Measurements from ENCODE around the gene CRYGA.
"Not testable (repeated sequence)": the region's sequence is repeated elsewhere in the genome, so short reads cannot be mapped to it uniquely, and the experiment has no call there.

CRYGA gene

GRCh38 chr2:208164951-208165755, 1.8 kb upstream of the CRYGA start:
- DNase-seq: no peak

DNA sequence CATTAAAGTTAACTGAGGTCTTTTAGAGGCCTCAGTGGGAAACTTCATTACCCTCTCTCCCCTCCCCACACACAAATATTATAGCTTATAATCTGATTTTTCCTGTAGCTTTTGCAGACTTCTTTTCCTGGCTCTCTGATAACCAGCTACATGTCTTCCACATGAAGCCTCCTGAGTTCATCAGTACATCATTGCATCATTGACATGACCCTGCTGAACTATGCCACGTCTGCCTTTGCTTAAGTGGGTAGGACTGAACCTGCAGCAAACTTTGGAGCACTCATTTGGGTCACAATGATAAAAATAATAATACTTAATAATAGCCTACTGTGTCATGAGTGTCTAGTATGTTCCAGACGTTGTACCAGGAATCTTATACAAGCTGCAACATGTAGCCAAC, 7.0 kb downstream of the CRYGA start:
- DNase-seq: no peak

GRCh38 chr2:208153156-208153555, 10.2 kb downstream of the CRYGA start:
- no peak for DNase-seq

GRCh38 chr2:208150956-208151355, 12.4 kb downstream of the CRYGA start:
- DNase-seq: no peak

DNA sequence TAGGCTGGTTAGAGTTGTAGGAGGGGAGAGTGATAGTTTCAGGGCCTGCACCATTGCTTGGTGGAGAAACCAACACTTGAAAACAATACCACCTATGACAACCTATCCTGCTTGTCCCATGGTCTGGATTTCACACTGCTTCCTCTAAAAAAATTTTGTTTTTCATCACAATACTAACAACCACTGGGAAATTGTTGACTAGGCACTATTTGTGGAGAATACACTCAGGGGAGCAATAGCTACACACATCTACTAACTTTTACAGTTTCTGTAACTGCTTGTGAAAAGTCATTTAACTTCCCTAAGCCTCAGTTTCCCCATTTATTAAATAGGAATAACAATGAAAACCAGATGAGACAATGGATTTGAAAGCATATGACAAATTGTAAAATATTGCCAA, 13.3 kb downstream of the CRYGA start:
- no peak for DNase-seq

DNA sequence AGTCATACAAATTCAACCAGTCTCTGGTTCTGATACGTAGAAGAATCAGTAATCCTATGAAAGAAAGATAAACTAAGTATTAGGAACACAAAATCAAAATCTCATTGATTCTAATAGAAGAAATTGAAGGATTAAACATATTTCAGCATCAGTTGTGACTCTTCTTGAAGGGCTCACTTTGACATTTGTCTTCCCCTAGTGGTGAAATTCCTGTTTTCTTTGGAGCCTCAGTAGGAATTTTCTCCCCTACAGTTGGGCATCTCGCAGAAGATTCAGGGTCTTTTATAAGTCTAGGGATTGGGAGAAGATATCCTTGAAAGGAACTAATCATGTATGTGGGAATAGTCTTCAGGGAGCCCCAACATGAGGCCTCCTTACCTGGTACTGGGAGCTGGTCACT, 14.6 kb downstream of the CRYGA start:
- DNase-seq: no peak

DNA sequence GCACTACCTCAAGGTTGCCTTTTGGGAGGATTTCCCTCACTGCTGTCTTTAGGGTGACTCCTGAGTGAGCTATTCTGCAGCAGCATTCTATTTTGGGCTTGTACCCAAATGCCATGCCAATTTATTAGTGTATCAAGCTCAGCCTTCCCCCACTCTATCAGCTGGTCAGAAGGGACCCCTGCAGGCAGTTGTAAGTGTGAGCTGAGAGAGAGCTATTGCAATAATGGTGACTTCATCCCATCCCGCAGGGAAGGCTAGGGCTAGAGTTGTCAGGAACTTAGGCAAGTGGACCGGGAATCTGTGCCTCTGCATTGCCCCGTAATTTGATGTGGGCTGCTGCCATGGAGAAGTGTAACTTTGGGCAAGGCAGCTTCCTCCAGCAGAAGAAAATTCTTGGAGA, 15.6 kb downstream of the CRYGA start:
- no peak for DNase-seq

DNA sequence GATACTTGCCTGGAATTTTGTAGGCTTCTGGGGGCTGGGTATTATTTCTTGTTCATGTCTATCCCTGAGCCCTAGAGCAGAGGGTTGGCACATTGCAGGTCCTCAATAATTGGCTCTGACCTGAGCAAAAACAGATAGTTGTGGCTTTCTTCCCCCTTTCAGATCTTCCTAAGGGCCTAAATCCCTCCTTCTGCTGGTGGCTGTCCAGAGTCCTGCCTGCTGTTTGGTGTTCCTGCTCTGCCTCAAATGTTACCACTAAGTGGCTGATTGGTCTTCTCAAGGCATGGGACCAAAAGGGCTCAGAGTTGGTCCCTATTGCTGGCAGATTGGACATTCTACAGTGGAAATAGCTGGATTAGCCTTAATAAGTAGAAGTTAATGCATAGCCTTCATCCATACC, 16.4 kb downstream of the CRYGA start:
- DNase-seq: no peak

- no peak for DNase-seq
Observed at GRCh38 chr2:208146006-208146405, 17.4 kb downstream of the CRYGA start, which contains the start of gene CRYGB. CRYGB (minus strand) TSS chr2:208146158; CDS start chr2:208146120, 38 bp downstream.

DNA sequence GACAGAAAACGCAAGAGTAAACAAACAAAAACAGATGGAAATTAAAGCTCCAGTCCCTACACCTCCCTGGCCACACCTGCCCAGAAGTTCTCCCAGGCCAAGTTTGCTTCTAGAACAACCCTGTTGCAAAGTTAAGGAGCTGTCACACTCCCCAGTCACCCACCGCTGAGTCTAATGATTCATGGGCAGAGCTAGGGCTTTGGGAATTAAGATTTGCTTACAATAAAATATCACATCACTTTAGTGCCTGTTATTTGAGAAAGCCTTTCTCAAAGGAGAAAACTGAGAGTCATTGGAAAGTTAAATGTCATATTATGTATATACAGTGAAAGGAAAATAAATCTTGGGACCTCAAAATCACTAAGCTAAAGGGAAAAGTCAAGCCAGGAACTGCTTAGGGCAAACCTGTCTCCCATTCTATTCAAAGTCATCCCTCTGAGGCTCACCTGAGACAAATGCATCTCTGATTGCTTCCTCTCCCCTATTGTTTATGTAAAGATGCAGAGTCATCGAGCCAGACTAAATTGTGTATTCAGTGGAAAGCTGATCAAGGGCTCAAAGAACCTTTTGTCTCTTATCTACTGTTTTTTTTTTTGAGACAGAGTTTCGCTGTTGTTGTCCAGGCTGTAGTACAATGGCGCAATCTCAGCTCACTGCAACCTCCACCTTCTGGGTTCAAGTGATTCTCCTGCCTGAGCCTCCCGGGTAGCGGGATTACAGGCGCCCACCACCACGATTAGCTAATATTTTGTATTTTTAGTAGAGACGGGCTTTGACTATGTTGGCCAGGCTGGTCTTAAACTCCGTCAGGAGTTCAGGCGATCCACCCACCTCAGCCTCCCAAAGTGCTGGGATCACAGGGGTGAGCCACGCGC, 20.2 kb downstream of the CRYGA start:
- no peak for DNase-seq

GRCh38 chr2:208142240-208142924, 21.0 kb downstream of the CRYGA start:
- no peak for DNase-seq

DNA sequence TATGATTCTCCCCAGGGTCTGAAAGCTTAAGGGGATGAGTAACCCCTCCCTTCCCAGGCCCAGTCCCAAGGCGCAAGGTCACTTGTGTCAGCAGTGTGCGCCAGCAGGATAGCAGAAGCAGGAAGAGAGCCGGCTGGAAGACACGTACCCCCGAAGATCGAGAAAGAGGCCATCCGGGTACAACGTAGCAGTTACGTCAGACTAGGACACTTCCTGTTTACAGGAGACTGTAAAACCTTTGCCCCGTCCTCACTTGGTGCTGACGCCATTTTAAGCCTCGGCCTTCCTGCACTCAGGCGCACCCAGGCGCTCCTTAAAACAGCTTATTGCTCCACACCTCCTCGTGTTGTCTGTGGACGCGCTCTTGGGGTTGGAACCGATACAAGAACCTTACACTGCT, 23.9 kb downstream of the CRYGA start:
- no peak for DNase-seq

DNA sequence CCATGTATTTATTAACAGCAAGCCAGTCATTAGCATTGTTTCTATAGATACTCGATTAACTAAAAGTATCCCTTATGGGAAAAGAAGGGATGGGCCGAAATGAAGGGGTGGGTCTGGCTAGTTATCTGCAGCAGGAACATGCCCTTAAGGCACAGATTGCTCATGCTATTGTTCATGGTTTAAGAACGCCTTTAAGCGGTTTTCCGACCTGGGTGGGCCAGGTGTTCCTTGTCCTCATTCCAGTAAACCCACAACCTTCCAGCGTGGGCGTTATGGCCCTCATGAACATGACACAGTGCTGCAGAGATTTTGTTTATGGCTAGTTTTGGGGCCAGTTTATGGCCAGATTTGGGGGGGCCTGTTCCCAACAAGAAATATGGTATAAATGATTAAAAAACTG, 25.1 kb downstream of the CRYGA start:
- not testable (repeated sequence) for DNase-seq

DNA sequence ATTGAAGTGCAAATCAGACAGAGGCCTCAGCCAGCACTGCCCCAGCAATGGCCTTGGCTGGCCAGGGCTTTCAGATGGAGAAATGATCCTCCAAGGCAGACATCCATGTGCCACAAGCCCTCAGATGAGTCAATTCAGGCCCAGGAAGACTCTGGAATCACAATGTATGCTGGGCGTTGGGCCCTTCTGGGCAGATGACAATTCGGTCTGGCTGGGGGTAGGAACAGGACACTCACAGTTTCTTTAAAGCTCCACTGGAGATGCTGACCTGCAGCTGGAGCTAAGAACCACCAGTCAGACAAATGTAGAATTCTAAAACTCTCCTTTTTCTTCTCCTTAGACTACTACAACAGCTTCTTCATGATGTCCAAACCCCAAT, 26.7 kb downstream of the CRYGA start:
- DNase-seq: no peak

DNA sequence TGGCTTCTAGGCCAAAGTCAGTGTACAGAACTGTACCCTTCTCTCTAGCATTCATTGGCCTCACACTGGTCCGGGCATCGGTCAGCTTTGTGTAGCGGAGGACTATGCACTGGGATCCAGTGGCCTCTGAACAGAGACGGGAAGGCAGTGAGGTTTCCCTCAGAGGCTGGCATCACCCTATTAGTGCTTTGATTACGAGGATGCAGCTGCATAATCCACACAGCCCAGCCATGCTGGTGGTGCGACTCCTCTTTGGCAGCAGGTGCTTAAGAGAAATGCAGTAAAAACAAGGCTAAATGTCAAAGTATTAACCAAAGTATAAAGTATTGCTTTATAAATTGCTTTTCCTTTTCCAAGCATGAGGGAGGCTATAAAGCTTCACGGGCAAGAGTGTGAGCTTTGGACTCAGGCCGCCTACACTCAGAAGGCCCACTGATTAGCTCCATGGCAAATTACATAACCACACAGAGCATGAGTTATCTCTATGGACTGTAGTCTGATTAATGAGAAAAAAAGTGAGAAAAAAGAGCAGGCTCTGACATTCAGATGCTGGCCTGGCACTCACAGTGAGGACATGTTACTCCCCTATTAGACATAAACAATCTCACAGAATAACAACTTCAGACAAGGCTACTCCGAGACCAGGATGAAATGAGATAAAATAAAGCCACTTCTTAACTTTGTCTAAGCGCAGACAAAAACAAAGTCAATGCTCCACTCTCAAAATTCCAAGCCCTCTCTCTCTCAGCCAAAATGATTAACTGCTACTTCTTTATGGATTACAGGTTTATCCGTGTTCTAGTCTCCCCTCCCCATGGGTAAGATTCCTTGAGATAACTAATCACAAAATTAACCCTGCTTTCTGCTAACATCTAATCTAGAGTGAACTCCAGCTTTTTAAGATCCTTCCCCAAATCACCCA, 27.3 kb downstream of the CRYGA start:
- no peak for DNase-seq

GRCh38 chr2:208134928-208135586, 28.3 kb downstream of the CRYGA start:
- no peak for DNase-seq

DNA sequence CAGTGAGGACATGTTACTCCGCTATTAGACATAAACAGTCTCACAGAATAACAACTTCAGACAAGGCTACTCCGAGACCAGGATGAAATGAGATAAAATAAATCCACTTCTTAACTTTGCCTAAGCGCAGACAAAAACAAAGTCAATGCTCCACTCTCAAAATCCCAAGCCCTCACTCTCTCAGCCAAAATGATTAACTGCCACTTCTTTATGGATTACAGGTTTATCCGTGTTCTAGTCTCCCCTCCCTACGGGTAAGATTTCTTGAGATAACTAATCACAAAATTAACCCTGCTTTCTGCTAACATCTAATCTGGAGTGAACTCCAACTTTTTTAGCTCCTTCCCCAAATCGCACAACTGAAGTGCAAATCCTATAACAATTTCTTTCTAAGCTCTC, 32.7 kb downstream of the CRYGA start:
- DNase-seq: no peak

DNA sequence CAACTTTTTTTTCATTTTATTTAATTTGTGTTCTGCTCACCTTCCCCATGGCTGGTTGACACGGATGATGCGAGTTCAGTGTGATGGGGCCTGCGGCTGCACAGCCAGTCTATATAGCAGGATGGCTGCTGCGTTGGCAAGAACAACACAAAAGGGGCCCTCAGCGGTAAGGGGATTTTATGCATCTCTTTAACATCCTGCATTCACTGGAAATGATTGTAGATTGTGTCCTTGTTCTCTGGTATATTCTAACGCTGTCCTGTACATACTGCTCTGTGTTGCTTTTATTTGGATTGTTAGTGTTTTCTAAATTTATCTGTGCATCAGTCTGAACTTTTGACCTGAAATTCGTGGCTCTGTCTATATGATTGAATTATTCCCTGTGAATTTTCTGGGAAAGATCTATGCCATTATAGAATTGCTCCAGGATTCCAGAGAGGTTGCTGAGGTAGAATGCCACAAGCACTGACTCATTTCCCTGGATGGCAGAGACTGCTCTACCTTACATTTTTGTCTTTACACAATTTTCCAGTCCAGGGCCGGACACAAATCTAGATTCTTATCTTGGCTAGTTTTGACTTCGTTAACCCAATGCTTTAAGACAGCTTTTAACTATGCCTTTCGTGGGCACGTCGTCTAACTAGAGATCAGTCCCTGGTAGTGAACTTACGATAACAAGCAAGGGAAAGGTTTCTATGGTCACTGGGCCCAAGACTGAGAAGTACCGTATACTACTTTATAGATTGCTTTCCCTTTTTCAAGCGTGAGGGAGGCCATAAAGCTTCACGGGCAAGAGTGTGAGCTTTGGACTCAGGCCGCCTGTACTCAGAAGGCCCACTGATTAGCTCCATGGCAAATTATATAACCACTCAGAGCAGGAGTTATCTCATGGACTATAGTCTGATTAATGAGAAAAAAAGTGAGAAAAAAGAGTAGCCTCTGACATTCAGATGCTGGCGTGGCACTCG, 33.4 kb downstream of the CRYGA start, which contains the start of gene CRYGC:
CRYGC (minus strand) TSS at position 85 of the 968 bp plus-strand sequence; CDS start at position 49, 36 bp downstream.
- DNase-seq: no peak

DNA sequence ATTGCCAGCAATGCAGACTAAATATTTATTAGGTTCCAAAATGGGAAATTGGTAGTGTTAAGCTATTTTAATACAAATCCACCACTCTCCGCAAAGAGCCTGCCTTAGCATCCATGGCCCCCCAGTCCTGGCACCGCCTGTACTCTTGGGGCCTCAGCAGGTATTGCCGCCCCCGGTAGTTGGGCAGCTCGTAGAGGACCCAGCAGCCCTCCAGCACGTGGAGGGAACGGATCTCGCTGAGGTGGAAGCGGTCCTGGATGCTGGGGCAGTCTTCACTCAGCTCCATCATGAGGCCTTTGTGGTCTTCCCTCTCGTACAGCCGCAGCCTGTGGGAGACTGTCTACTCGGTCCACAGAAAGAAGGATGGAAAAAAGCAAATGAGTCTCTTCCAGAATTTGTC, 35.3 kb downstream of the CRYGA start:
- no peak for DNase-seq

DNA sequence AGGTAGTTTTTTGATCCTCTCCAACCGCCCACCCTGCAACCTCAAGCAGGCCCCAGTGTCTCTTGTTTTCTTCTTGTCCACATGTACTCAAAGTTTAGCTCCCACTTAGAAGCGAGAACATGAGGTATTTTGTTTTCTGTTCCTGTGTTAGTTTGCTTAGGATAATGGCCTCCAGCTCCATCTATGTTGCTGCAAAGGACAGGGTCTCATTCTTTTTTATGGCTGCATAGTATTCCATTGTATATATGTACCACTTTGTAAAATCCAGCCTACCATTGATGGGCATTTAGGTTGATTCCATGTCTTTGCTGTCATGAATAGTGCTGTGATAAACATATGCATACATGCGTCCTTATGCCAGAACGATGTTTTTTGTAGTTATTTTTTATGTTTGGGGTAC, 36.3 kb downstream of the CRYGA start:
- no peak for DNase-seq
